Kidney epithelial cell (primary cell): ENCODE measurements around the gene MYH8. TPM values are rescaled to one million over a fixed set of nuclear protein-coding genes. Genes with fewer than 3 reads are reported as not detected.

Source experiments
- DNase-seq: peaks from one replicate; pipeline ENCODE4 v3.0.0-alpha.2; 2010; ENCODE audit warnings: low read depth
- H3K27me3 ChIP-seq: 2 replicates; pipeline ENCODE4 v1.6.0; 2011; ENCODE audit warnings: low read length; ENCODE audit not compliant: control insufficient read depth, insufficient read depth
- H3K36me3 ChIP-seq: 2 replicates; pipeline ENCODE4 v1.5.1; 2011; ENCODE audit warnings: low read length; ENCODE audit not compliant: control insufficient read depth, insufficient read depth
- H3K4me3 ChIP-seq: 2 replicates; pipeline ENCODE4 v1.5.1; 2011; ENCODE audit warnings: low read depth, mild to moderate bottlenecking, control low read depth, low read length
- total RNA-seq: library from RNA; depleted of rRNA; stranded (reverse); fragments of >200 nt; gene quantifications from 2 replicates; pipeline ENCODE4 v1.2.3, GENCODE V29; 2015
- TF ChIP-seq, protein P1 (sequence below): IDR thresholded peaks from 2 replicates; pipeline ENCODE4 v1.5.1; 2011; ENCODE audit warnings: mild to moderate bottlenecking, moderate library complexity, low read length, control low read depth, inconsistent platforms; ENCODE audit not compliant: insufficient read depth, poor library complexity, severe bottlenecking

MYH8 gene
- total RNA-seq, 1 donor from 2014 or later: not detected

DNA sequence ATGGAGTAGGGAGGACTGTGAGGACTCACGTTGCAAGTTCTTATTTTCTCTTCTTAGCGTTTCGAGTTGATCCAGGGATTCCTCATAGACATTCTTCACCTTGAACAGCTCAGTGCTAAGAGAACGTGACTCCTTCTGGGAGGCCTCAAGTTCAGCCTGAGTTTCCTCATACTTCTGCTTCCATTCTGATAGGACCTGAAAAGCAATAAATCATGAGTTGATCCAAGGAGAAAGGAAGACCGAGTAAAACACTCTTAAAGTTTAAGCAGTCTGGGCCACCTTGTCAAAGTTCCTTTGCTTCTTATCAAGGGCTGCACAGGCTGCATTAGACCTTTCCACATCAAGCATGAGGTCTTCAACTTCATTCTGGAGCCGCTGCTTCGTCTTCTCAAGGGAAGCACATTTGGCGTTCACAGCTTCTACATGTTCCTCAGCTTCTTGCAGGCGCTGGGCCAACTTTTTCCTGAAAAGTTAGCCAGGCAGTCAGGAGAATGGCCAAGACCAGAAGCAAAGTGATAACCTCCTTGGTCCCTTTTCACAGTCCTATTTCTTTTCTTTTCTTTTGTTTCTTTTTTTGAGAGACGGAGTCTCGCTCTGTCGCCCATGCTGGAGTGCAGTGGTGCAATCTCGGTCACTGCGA is 25.1 kb downstream of the MYH8 start:
- TF ChIP-seq, protein P1, sequence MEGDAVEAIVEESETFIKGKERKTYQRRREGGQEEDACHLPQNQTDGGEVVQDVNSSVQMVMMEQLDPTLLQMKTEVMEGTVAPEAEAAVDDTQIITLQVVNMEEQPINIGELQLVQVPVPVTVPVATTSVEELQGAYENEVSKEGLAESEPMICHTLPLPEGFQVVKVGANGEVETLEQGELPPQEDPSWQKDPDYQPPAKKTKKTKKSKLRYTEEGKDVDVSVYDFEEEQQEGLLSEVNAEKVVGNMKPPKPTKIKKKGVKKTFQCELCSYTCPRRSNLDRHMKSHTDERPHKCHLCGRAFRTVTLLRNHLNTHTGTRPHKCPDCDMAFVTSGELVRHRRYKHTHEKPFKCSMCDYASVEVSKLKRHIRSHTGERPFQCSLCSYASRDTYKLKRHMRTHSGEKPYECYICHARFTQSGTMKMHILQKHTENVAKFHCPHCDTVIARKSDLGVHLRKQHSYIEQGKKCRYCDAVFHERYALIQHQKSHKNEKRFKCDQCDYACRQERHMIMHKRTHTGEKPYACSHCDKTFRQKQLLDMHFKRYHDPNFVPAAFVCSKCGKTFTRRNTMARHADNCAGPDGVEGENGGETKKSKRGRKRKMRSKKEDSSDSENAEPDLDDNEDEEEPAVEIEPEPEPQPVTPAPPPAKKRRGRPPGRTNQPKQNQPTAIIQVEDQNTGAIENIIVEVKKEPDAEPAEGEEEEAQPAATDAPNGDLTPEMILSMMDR: no peak
- DNase-seq: no peak
- Histone ChIP-seq H3K36me3 (no peaks in the 10 kb centered on the region), H3K4me3 (no peak overlapping the region), H3K27me3 (no peaks in the 10 kb centered on the region)

DNA sequence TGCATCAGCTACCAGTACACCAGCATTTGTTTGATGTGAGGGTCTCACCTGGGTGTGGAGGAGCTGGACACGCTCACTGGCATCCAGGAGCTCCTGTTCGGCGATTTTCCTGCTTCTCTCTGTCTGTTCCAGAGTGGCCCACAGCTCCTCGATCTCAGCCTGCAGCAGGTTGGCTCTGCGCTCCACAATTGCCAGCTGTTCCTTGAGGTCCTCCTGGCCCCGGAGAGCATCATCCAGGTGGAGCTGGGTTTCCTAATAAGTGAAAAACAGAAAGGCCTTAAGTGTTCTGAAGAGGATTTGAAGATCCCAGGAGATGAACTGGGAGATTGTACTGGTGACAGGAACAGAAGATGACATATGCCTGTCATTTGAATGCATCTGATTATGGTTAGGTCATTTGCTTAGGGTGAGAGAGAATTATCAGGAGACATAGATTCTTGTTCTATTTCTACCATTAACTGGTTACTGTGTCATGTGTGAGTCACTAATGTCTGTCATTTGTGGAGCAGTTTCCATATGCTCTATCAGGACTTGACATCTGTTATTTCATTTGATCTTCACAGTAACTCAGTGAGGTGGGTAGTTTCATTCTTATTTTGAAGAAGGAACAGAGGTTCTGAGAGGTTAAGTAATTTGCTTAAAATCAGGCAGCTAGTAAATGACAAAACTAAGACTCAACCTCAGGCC is 27.4 kb downstream of the MYH8 start:
- TF ChIP-seq, protein P1: no peak
- no peak for DNase-seq
- Histone ChIP-seq H3K36me3 (no peaks in the 10 kb centered on the region), H3K27me3 (no peaks in the 10 kb centered on the region), H3K4me3 (no peak overlapping the region)

DNA sequence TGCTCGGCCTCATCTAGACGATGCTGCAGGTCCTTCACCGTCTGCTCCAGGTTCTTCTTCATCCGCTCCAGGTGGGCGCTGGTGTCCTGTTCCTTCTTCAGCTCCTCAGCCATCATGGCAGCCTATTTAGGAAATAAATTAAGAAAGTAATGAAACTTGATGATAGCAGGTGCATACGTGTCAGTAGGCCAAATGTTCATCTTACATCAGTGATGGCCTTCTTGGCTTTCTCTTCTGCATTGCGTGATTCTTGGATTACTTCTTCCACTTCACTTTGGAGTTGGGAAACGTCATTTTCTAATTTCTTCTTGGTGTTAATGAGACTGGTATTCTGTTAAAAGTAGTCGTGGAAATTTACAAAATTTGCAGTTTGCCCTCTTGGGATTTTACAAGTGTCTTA is 28.9 kb downstream of the MYH8 start:
- Histone ChIP-seq H3K27me3 (no peaks in the 10 kb centered on the region), H3K4me3 (no peak overlapping the region), H3K36me3 (no peaks in the 10 kb centered on the region)
- TF ChIP-seq, protein P1: no peak
- DNase-seq: no peak

DNA sequence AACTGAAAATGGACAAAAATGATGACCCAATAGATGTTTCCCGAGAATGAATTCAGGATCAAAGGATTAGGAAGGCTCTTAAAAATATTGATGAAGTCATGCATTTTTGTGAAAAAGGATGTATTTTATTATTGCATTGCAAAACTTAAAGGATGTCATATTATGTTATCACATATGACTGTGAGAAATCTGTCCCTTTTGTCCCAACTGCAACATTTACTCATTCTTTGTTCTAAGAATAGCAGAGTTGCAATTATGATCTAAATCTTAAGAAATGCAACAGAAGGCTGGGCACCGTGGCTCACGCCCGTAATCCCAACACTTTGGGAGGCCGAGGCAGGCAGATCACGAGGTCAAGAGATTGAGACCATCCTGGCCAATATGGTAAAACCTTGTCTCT is 35.9 kb downstream of the MYH8 start:
- no peaks in the 10 kb centered on the region for H3K27me3 ChIP-seq
- TF ChIP-seq, protein P1: no peak
- H3K36me3 ChIP-seq: no peaks in the 10 kb centered on the region
- H3K4me3 ChIP-seq: no peak overlapping the region
- no peak for DNase-seq

DNA sequence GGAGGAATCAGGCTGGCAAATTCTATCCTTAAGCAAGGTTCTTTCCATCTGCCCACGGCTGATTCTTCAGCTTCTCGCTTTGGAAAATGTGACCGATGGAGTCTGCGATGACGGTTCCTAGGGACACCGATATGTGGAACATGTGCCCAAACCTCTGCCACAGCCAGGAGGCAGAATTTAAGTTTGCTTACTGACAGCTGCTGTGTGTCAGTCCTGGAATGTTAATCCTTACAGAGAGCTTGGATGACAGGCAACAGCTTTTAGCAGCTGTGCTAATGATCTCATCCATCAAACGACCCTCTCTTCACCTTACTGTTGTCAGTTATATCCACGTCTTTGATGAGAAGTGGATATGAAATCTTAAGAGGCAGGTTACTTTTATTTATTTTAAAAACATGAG is 37.6 kb downstream of the MYH8 start:
- no peak for DNase-seq
- Histone ChIP-seq H3K27me3 (no peaks in the 10 kb centered on the region), H3K36me3 (no peaks in the 10 kb centered on the region), H3K4me3 (no peak overlapping the region)
- TF ChIP-seq, protein P1: no peak
